ENCODE results near the gene VSNL1. TPM values are rescaled to one million over a fixed set of nuclear protein-coding genes. Genes with fewer than 3 reads are reported as not detected.
A peak's percentile ranks its signal among the peaks of the same experiment; 100 is the strongest.

VSNL1 gene
- total and polyA plus RNA-seq, 2 donors (not counting 1 experiment from before 2014, with no cell fraction given), result 1.2 to 3.9 TPM

DNA sequence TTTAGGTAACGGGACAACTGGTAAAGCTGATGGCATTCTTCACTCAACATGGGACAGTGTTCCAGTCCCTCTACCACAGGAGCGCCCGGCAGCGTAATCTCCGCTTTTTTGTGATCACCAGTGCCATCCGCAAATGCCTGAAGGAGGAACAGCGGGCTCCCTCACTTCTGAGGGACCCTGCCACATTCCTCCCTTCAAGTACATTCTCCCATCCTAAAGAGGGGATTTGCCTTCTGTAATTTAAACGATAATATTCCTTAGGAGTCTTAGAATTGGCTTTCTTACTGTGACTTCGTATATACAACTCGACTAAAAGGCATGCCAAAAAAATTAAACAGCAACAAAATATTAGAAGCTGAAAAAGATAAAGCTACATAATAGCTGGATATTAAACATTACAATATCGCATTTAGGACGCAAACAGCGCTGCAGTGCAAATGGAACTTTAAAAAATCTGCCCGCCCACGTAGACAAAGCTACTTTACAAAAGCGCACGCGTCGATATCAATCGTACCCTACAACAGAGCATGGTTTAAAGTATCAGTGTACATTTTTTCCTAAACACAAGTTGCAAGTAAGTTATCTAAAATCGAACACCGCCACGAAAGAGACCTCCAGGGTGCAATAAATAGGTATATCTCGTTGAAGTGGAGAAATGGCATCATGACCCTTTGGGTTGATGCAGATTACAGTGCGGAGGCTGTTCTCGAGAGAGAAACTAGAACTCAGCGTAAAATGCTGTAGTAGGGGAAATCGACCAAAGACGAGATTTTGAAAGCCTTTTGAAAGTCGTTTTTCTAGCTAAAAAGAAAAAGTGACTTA, 2.3 kb upstream of the VSNL1 start:
- H2AFZ ChIP-seq (ENCODE audit: low read length), result peak overlapping the region; percentile 81
- H3K9ac ChIP-seq (ENCODE audit: insufficient read depth, low read length), result peak overlapping the region; percentile 40
- no peak for TF ChIP-seq EZH2 (IDR thresholded peaks at IDR 0.05; ENCODE audit: low read length, missing control alignments)
- TF ChIP-seq, protein P1, sequence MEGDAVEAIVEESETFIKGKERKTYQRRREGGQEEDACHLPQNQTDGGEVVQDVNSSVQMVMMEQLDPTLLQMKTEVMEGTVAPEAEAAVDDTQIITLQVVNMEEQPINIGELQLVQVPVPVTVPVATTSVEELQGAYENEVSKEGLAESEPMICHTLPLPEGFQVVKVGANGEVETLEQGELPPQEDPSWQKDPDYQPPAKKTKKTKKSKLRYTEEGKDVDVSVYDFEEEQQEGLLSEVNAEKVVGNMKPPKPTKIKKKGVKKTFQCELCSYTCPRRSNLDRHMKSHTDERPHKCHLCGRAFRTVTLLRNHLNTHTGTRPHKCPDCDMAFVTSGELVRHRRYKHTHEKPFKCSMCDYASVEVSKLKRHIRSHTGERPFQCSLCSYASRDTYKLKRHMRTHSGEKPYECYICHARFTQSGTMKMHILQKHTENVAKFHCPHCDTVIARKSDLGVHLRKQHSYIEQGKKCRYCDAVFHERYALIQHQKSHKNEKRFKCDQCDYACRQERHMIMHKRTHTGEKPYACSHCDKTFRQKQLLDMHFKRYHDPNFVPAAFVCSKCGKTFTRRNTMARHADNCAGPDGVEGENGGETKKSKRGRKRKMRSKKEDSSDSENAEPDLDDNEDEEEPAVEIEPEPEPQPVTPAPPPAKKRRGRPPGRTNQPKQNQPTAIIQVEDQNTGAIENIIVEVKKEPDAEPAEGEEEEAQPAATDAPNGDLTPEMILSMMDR (conservative IDR thresholded peaks at IDR 0.05 in 1 of 2, IDR thresholded peaks at IDR 0.05 in 1 of 2; ENCODE audit: low read depth in 1 of 2, low read length in 2 of 2), result no peak
- H3K4me3 ChIP-seq (replicated peaks in 1 of 4; ENCODE audit: control extremely low read depth in 1 of 4, insufficient read depth in 1 of 4, low read depth in 3 of 4, low read length in 4 of 4), result peak overlapping the region; percentile 60 to 96 (median 62)
- H3K27ac ChIP-seq (ENCODE audit: insufficient read depth, low read length), result peak overlapping the region; percentile 62
- peaks cover 5% of the 10 kb centered on the region for H3K4me1 ChIP-seq (ENCODE audit: control insufficient read depth, extremely low read depth, insufficient read depth, low read length)
- DNase-seq (ENCODE audit: low read depth in 2 of 2), result peak in 1 of 2 donors; percentile 65
- H4K20me1 ChIP-seq (ENCODE audit: control insufficient read depth, extremely low read depth, insufficient read depth, low read length), result no peaks in the 10 kb centered on the region
- H3K36me3 ChIP-seq (ENCODE audit: control insufficient read depth, insufficient read depth, low read length), result no peaks in the 10 kb centered on the region
- no peaks in the 10 kb centered on the region for H3K9me3 ChIP-seq (ENCODE audit: control insufficient read depth, insufficient read depth, low read depth, low read length)
- H3K4me2 ChIP-seq (ENCODE audit: extremely low read depth, insufficient read depth, low read length), result peak overlapping the region; percentile 95
- peaks cover 2% of the 10 kb centered on the region for H3K27me3 ChIP-seq (ENCODE audit: control insufficient read depth, insufficient read depth, low read length)
- no peaks in the 10 kb centered on the region for H3K79me2 ChIP-seq (ENCODE audit: control insufficient read depth, insufficient read depth, low read length)

DNA sequence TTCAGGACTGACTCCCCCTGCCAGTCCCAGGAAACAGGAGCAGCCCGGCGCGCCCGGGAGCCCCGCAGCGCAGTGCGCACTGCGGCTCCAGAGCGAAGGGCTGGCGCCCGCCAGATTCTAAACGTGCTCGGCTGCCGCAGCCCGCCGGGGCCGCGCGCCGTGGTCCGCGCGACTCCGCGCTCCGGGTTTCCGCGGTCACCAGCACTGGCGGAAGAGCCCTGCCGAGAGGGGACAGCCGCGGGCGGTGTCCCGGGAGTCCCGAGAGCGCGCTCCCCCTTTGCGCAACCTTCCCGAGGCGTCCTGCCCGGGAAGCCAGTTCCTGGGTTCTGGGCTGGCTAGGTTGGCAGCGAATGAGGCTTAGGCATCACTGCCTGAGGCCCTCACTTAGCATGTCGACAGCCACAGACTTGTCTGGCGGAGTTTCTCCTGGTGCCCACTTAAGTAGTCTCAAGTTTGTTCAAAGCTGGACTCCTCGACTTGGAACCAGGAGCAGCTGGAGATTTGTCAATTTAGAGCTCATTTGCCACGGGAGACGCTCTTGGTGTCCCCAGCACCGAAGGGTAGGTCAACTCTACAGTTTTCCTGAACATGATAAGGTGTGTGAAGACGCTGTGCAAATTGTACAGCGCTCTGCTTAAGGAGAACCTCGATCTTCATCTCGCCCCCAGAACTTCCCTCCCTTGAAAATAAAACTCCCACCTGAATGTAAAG, 1.5 kb upstream of the VSNL1 start:
- H2AFZ ChIP-seq (ENCODE audit: low read length), result peak overlapping the region; percentile 81
- peaks cover 5% of the 10 kb centered on the region for H3K4me1 ChIP-seq (ENCODE audit: control insufficient read depth, extremely low read depth, insufficient read depth, low read length)
- peak overlapping the region; percentile 40 for H3K9ac ChIP-seq (ENCODE audit: insufficient read depth, low read length)
- H3K27me3 ChIP-seq (ENCODE audit: control insufficient read depth, insufficient read depth, low read length), result peaks cover 2% of the 10 kb centered on the region
- peak overlapping the region; percentile 60 to 96 (median 62) for H3K4me3 ChIP-seq (replicated peaks in 1 of 4; ENCODE audit: control extremely low read depth in 1 of 4, insufficient read depth in 1 of 4, low read depth in 3 of 4, low read length in 4 of 4)
- H4K20me1 ChIP-seq (ENCODE audit: control insufficient read depth, extremely low read depth, insufficient read depth, low read length), result no peaks in the 10 kb centered on the region
- H3K9me3 ChIP-seq (ENCODE audit: control insufficient read depth, insufficient read depth, low read depth, low read length), result no peaks in the 10 kb centered on the region
- H3K79me2 ChIP-seq (ENCODE audit: control insufficient read depth, insufficient read depth, low read length), result no peaks in the 10 kb centered on the region
- TF ChIP-seq, protein P1 (conservative IDR thresholded peaks at IDR 0.05 in 1 of 2, IDR thresholded peaks at IDR 0.05 in 1 of 2; ENCODE audit: low read depth in 1 of 2, low read length in 2 of 2), result no peak
- no peak for TF ChIP-seq EZH2 (IDR thresholded peaks at IDR 0.05; ENCODE audit: low read length, missing control alignments)
- H3K36me3 ChIP-seq (ENCODE audit: control insufficient read depth, insufficient read depth, low read length), result no peaks in the 10 kb centered on the region
- H3K27ac ChIP-seq (ENCODE audit: insufficient read depth, low read length), result peak overlapping the region; percentile 62
- peak; percentile 77 to 78 for DNase-seq (ENCODE audit: low read depth in 2 of 2)
- H3K4me2 ChIP-seq (ENCODE audit: extremely low read depth, insufficient read depth, low read length), result peak overlapping the region; percentile 95

DNA sequence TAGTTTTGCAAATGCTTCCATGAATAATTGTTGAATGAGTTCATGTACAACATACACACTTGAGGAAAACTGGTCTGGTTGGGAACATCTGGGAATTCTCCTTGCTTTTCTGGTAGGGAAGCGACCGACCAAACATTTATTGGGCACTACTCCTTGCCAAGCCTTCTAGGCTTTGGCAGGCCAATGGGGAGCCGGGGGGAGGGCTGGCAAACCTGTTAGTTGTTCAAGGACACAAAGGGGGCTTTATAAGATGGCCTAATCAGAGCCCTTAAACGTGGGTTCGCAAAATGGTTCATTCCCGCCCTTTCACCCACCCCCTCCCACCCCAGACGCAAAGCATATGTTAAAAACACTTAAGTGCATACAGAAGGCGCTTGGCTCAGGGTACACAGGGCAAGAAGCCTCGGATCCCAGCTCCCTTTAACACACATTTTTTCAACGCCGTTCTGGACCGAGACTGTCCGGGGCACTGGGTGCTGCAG, 844 bp upstream of the VSNL1 start:
- no peaks in the 10 kb centered on the region for H4K20me1 ChIP-seq (ENCODE audit: control insufficient read depth, extremely low read depth, insufficient read depth, low read length)
- H3K79me2 ChIP-seq (ENCODE audit: control insufficient read depth, insufficient read depth, low read length), result no peaks in the 10 kb centered on the region
- H3K4me3 ChIP-seq (replicated peaks in 1 of 4; ENCODE audit: control extremely low read depth in 1 of 4, insufficient read depth in 1 of 4, low read depth in 3 of 4, low read length in 4 of 4), result peak overlapping the region; percentile 51 to 93 (median 63)
- peak; percentile 58 to 81 for DNase-seq (ENCODE audit: low read depth in 2 of 2)
- H3K27me3 ChIP-seq (ENCODE audit: control insufficient read depth, insufficient read depth, low read length), result peaks cover 2% of the 10 kb centered on the region
- H3K9me3 ChIP-seq (ENCODE audit: control insufficient read depth, insufficient read depth, low read depth, low read length), result no peaks in the 10 kb centered on the region
- H3K4me1 ChIP-seq (ENCODE audit: control insufficient read depth, extremely low read depth, insufficient read depth, low read length), result peaks cover 5% of the 10 kb centered on the region
- peak overlapping the region; percentile 63 for H3K27ac ChIP-seq (ENCODE audit: insufficient read depth, low read length)
- peak overlapping the region; percentile 48 for H3K9ac ChIP-seq (ENCODE audit: insufficient read depth, low read length)
- H2AFZ ChIP-seq (ENCODE audit: low read length), result peak overlapping the region; percentile 84
- no peaks in the 10 kb centered on the region for H3K36me3 ChIP-seq (ENCODE audit: control insufficient read depth, insufficient read depth, low read length)
- H3K4me2 ChIP-seq (ENCODE audit: extremely low read depth, insufficient read depth, low read length), result peak overlapping the region; percentile 95
- TF ChIP-seq EZH2 (IDR thresholded peaks at IDR 0.05; ENCODE audit: low read length, missing control alignments), result no peak
- TF ChIP-seq, protein P1 (conservative IDR thresholded peaks at IDR 0.05 in 1 of 2, IDR thresholded peaks at IDR 0.05 in 1 of 2; ENCODE audit: low read depth in 1 of 2, low read length in 2 of 2), result no peak

Data from fibroblast of lung (primary cell).